ENCODE data around the gene ERN1. TPM values are rescaled to one million over a fixed set of nuclear protein-coding genes. Genes with fewer than 3 reads are reported as not detected.

The ERN1 gene
- total and polyA plus RNA-seq, 2 donors (not counting 1 experiment from before 2014, with no cell fraction given), result 3.3 to 11.7 TPM

- no peak overlapping the region for H3K9ac ChIP-seq (ENCODE audit: insufficient read depth, low read length)
- peaks cover 1% of the 10 kb centered on the region for H3K36me3 ChIP-seq (ENCODE audit: control insufficient read depth, insufficient read depth, low read length)
- peak overlapping the region; percentile 79 for H3K4me2 ChIP-seq (ENCODE audit: extremely low read depth, insufficient read depth, low read length)
- peak; percentile 35 to 61 for DNase-seq (ENCODE audit: low read depth in 2 of 2)
- no peak for TF ChIP-seq CTCF (conservative IDR thresholded peaks at IDR 0.05 in 1 of 2, IDR thresholded peaks at IDR 0.05 in 1 of 2; ENCODE audit: low read depth in 1 of 2, low read length in 2 of 2)
- no peak for TF ChIP-seq EZH2 (IDR thresholded peaks at IDR 0.05; ENCODE audit: low read length, missing control alignments)
- H3K9me3 ChIP-seq (ENCODE audit: control insufficient read depth, insufficient read depth, low read depth, low read length), result no peaks in the 10 kb centered on the region
- H3K4me3 ChIP-seq (replicated peaks in 1 of 4; ENCODE audit: control extremely low read depth in 1 of 4, insufficient read depth in 1 of 4, low read depth in 3 of 4, low read length in 4 of 4), result peak overlapping the region; percentile 62 to 90 (median 82)
- peaks cover 6% of the 10 kb centered on the region for H3K4me1 ChIP-seq (ENCODE audit: control insufficient read depth, extremely low read depth, insufficient read depth, low read length)
- no peaks in the 10 kb centered on the region for H4K20me1 ChIP-seq (ENCODE audit: control insufficient read depth, extremely low read depth, insufficient read depth, low read length)
- peaks cover 8% of the 10 kb centered on the region for H3K79me2 ChIP-seq (ENCODE audit: control insufficient read depth, insufficient read depth, low read length)
- H2AFZ ChIP-seq (ENCODE audit: low read length), result no peak overlapping the region
- peak overlapping the region; percentile 79 for H3K27ac ChIP-seq (ENCODE audit: insufficient read depth, low read length)
- H3K27me3 ChIP-seq (ENCODE audit: control insufficient read depth, insufficient read depth, low read length), result no peaks in the 10 kb centered on the region
These were observed 17.4 kb upstream of the ERN1 start for GRCh38 chr17:64147110-64148016.

GRCh38 chr17:64146418-64147109 lies 16.6 kb upstream of the ERN1 start:
- Histone ChIP-seq H3K79me2 (ENCODE audit: control insufficient read depth, insufficient read depth, low read length) (peaks cover 8% of the 10 kb centered on the region), H4K20me1 (ENCODE audit: control insufficient read depth, extremely low read depth, insufficient read depth, low read length) (no peaks in the 10 kb centered on the region), H3K9me3 (ENCODE audit: control insufficient read depth, insufficient read depth, low read depth, low read length) (no peaks in the 10 kb centered on the region), H3K4me2 (ENCODE audit: extremely low read depth, insufficient read depth, low read length) (peak overlapping the region; percentile 79), H3K36me3 (ENCODE audit: control insufficient read depth, insufficient read depth, low read length) (peaks cover 1% of the 10 kb centered on the region), H3K4me3 (replicated peaks in 1 of 4; ENCODE audit: control extremely low read depth in 1 of 4, insufficient read depth in 1 of 4, low read depth in 3 of 4, low read length in 4 of 4) (peak overlapping the region; percentile 62 to 90 (median 82)), H2AFZ (ENCODE audit: low read length) (no peak overlapping the region), H3K4me1 (ENCODE audit: control insufficient read depth, extremely low read depth, insufficient read depth, low read length) (peaks cover 6% of the 10 kb centered on the region), H3K27ac (ENCODE audit: insufficient read depth, low read length) (peak overlapping the region; percentile 79), H3K9ac (ENCODE audit: insufficient read depth, low read length) (peak overlapping the region; percentile 78), H3K27me3 (ENCODE audit: control insufficient read depth, insufficient read depth, low read length) (no peaks in the 10 kb centered on the region)
- DNase-seq (ENCODE audit: low read depth in 2 of 2), result peak; percentile 72 to 83
- TF ChIP-seq CTCF (conservative IDR thresholded peaks at IDR 0.05 in 1 of 2, IDR thresholded peaks at IDR 0.05 in 1 of 2; ENCODE audit: low read depth in 1 of 2, low read length in 2 of 2) (no peak), EZH2 (IDR thresholded peaks at IDR 0.05; ENCODE audit: low read length, missing control alignments) (no peak)

- Histone ChIP-seq H2AFZ (ENCODE audit: low read length) (peak overlapping the region; percentile 79), H3K79me2 (ENCODE audit: control insufficient read depth, insufficient read depth, low read length) (peaks cover 8% of the 10 kb centered on the region), H3K9ac (ENCODE audit: insufficient read depth, low read length) (peak overlapping the region; percentile 78), H3K27ac (ENCODE audit: insufficient read depth, low read length) (peak overlapping the region; percentile 79), H3K4me1 (ENCODE audit: control insufficient read depth, extremely low read depth, insufficient read depth, low read length) (peaks cover 6% of the 10 kb centered on the region), H3K36me3 (ENCODE audit: control insufficient read depth, insufficient read depth, low read length) (peaks cover 1% of the 10 kb centered on the region), H4K20me1 (ENCODE audit: control insufficient read depth, extremely low read depth, insufficient read depth, low read length) (no peaks in the 10 kb centered on the region), H3K9me3 (ENCODE audit: control insufficient read depth, insufficient read depth, low read depth, low read length) (no peaks in the 10 kb centered on the region), H3K4me2 (ENCODE audit: extremely low read depth, insufficient read depth, low read length) (peak overlapping the region; percentile 93), H3K4me3 (replicated peaks in 1 of 4; ENCODE audit: control extremely low read depth in 1 of 4, insufficient read depth in 1 of 4, low read depth in 3 of 4, low read length in 4 of 4) (peak overlapping the region; percentile 62 to 90 (median 82)), H3K27me3 (ENCODE audit: control insufficient read depth, insufficient read depth, low read length) (no peaks in the 10 kb centered on the region)
- TF ChIP-seq EZH2 (IDR thresholded peaks at IDR 0.05; ENCODE audit: low read length, missing control alignments) (no peak), CTCF (conservative IDR thresholded peaks at IDR 0.05 in 1 of 2, IDR thresholded peaks at IDR 0.05 in 1 of 2; ENCODE audit: low read depth in 1 of 2, low read length in 2 of 2) (no peak)
- DNase-seq (ENCODE audit: low read depth in 2 of 2), result peak; percentile 100
These were observed 15.9 kb upstream of the ERN1 start for GRCh38 chr17:64145751-64146417.
